PFSK-1 (cell line): ENCODE measurements around the gene CCDC192.

Experiments
- FOXP2 ChIP-seq: optimal IDR thresholded peaks from 2 replicates; pipeline ENCODE3; 2011; ENCODE audit warnings: borderline replicate concordance, control low read depth, inconsistent platforms; ENCODE audit not compliant: insufficient read depth; ENCODE audit errors: extremely low read length, extremely low read depth
- POLR2AphosphoS5 ChIP-seq: IDR thresholded peaks from 2 replicates; pipeline ENCODE4 v1.6.1; 2012; ENCODE audit warnings: low read depth, mild to moderate bottlenecking, control low read depth, low read length, moderate library complexity
- REST ChIP-seq, 2 experiments: IDR thresholded peaks; 2 replicates each; pipeline versions ENCODE4 v1.6.1 to v1.8.0; 2011 to 2012; ENCODE audit warnings: low read depth in 2 of 2, low read length in 2 of 2, control low read depth in 1 of 2, inconsistent platforms in 1 of 2, mild to moderate bottlenecking in 1 of 2, moderate library complexity in 1 of 2; ENCODE audit not compliant: insufficient read depth in 1 of 2
- SIN3A ChIP-seq: IDR thresholded peaks from 2 replicates; pipeline ENCODE4 v1.6.1; 2012; ENCODE audit warnings: mild to moderate bottlenecking, low read length, moderate library complexity, borderline replicate concordance; ENCODE audit not compliant: insufficient read depth
- TAF1 ChIP-seq: IDR thresholded peaks from 2 replicates; pipeline ENCODE4 v1.6.1; 2012; ENCODE audit warnings: low read length, control low read depth, borderline replicate concordance; ENCODE audit not compliant: insufficient read depth

The CCDC192 gene

GRCh38 chr5:127801751-127802476 is 98.7 kb downstream of the CCDC192 start:
- TF ChIP-seq POLR2AphosphoS5: no peak
- TF ChIP-seq REST (IDR thresholded peaks at IDR 0.05; ENCODE audit: insufficient read depth in 1 of 2, low read depth in 2 of 2, low read length in 2 of 2): no peak
- no peak for TF ChIP-seq SIN3A
- TF ChIP-seq FOXP2: no peak
- no peak for TF ChIP-seq TAF1

- TF ChIP-seq POLR2AphosphoS5 (no peak), REST (IDR thresholded peaks at IDR 0.05; ENCODE audit: insufficient read depth in 1 of 2, low read depth in 2 of 2, low read length in 2 of 2) (no peak), SIN3A (no peak), FOXP2 (no peak), TAF1 (no peak)
Measured at GRCh38 chr5:127802477-127802865, 99.3 kb downstream of the CCDC192 start.

- TF ChIP-seq SIN3A (no peak), POLR2AphosphoS5 (no peak), FOXP2 (no peak), TAF1 (no peak)
Measured at GRCh38 chr5:127804886-127805426, 101.8 kb downstream of the CCDC192 start.

- TF ChIP-seq REST (IDR thresholded peaks at IDR 0.05; ENCODE audit: insufficient read depth in 1 of 2, low read depth in 2 of 2, low read length in 2 of 2): no peak
- TF ChIP-seq TAF1: no peak
- TF ChIP-seq SIN3A: no peak
- no peak for TF ChIP-seq FOXP2
- TF ChIP-seq POLR2AphosphoS5: no peak
Measured at GRCh38 chr5:127805448-127805847, 102.3 kb downstream of the CCDC192 start.

GRCh38 chr5:127806776-127807175 is 103.6 kb downstream of the CCDC192 start:
- TF ChIP-seq REST (IDR thresholded peaks at IDR 0.05; ENCODE audit: insufficient read depth in 1 of 2, low read depth in 2 of 2, low read length in 2 of 2) (no peak), POLR2AphosphoS5 (no peak), SIN3A (no peak), FOXP2 (no peak), TAF1 (no peak)
